GM19395 (cell line): ENCODE data around the gene ANKRD28.
A peak's percentile ranks its signal among the peaks of the same experiment; 100 is the strongest.
"Not testable (repeated sequence)": the region's sequence is repeated elsewhere in the genome, so short reads cannot be mapped to it uniquely, and the experiment has no call there.

Experiments used
- ATAC-seq: cut with Tn5 transposase; IDR thresholded peaks from one replicate; pipeline ENCODE4 v1.9.1; 2021; ENCODE audit warnings: mild to moderate bottlenecking, moderate library complexity; ENCODE audit not compliant: unreplicated experiment

Gene ANKRD28

DNA sequence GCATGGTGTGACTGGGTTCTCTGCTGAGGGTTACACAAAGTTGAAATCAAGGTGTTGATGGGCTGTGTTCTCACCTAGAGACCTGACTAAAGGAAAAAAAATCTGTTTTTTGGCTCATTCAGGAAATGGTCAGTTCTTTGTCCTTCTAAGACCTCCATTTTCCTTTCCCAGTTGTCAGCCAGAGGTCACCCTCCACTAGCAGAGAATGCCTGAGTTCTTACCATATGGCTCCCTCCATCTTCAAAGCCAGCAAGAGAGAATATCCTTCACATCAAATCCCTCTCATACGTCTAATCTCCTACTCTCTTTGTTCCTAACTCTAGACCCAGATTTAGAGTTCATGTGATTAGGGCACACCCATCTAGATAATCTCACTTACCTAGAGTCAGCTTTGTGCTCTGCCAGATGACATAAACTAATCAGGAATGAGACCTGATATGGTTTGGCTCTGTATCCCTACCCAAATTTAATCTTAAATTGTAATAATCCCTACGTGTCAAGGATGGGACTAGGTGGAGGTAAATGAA lies 19.4 kb downstream of the ANKRD28 start:
- no peak for ATAC-seq

DNA sequence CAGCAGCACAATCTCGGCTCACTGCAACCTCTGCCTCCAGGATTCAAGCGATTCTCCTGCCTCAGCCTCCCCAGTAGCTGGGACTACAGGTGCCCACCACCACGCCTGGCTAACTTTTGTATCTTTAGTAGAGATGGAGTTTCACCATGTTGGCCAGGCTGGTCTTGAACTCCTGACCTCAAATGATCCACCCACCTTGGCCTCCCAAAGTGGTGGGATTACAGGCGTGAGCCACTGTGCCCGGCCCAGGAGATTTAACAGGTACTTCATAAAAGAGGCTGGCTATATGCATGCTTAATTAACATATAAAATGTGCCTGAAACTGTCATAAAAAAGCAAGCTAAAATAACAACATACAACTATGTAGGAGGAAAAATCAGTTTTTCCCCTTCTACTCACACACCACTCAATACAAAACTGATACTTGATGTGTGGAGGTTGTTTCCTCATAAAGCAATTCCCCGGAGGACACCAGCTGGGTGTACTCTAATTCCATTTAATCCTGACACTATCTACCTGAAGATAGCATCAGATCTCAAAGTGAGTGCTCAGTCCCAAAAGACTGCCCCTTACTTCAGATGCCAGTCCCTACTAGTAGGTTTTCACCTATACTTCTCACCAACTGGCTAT lies 22.7 kb downstream of the ANKRD28 start:
- not testable (repeated sequence) for ATAC-seq

DNA sequence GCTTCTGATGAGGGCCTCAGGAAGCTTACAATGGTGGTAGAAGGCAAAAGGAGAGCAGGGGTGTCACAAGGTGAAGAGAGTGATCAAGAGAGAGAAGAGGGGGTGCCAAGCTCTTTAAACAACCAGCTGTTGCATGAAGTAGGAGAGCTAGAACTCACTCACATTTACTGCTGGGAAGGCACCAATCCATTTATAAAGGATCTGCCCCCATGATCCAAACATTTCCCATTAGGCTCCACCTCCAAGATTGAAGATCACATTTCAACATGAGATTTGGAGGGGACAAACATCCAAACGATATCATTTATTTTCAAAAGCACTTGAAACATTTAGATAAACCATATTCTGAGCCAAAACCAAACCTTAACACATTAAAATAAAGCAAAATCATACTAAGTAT lies 26.3 kb downstream of the ANKRD28 start:
- ATAC-seq, result no peak

DNA sequence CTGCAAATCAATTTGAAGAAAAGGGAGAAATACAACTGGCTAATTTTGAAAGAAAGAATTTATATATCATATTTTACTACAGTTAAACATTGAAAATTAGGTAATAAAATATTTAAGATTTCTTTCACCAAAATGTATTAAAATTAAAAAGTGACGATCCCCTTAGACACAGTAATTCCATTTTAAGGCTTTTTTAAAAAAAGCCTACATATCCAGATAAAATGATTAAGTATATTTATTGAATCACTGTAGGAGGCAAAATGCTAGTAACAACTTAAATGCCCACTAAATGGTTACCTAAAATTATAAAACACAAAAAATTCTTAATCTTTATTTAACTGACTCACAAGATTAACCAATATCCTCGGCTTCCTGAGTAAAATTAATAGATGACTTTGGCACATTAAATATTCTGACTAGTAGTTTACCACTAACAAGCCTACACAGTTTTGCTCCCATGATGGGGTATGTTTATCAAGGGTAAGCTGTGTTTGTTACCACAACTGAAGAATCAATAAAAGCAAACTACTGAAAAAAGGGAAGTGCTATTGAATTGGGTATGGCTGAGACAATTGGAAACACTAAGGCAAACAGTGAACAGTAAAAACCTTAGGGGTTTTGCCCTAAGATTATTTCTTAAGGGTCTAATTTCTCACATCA lies 28.4 kb downstream of the ANKRD28 start:
- no peak for ATAC-seq

DNA sequence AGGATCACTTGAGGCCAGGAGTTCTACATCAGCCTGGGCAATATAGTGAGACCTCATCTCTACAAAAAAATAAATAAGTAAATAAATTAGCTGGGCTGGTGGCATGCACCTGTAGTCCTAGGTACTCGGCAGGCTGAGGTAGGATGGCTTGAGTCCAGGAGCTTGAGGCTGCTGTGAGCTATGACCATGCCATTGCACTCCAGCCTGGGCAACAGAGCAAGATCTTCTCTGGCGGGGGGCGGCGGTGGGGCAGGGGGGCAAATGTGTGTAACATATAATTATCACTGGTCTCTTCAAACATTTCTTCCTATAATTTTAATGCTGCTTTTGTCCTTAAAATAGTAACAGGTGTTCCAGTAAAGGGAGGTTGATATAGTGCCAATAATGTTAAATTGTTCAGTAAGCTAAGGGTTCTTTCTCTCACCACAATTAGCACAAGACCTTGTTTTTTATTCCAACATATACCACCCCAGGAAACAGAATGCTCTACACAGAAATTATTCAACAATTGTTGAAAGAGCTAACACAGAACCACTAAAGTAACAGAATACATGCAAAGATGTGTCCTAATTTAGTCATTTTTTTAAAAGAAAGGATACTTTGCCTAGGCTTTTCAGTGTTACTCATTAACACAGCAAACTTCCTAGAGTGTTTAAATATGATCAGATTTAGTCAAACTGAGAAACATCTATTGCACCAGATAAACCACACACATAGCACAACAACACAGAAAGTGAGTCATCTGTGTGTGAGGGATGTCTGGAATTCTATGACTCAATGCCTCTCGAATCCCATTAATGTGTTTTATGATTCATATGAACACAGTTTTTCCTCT lies 29.1 kb downstream of the ANKRD28 start:
- peak; percentile 90 for ATAC-seq

DNA sequence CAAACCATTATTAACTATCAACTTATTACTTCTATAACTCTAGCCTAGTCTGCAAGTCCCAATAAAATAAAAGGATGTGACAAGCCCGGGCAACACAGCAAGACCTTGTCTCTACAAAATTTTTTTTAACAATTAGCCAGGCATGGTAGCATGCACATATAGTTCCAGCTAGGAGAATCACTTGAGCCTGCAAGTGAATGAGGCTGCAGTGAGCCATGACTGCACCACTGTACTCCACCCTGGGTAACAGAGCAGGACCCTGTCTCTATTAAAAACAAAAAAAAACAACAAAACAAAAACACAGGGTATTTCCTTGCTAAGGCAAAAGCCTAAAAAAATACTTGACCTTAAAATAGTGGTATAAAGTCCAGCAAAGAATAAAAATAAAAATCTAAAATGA lies 31.4 kb downstream of the ANKRD28 start:
- ATAC-seq, result no peak

DNA sequence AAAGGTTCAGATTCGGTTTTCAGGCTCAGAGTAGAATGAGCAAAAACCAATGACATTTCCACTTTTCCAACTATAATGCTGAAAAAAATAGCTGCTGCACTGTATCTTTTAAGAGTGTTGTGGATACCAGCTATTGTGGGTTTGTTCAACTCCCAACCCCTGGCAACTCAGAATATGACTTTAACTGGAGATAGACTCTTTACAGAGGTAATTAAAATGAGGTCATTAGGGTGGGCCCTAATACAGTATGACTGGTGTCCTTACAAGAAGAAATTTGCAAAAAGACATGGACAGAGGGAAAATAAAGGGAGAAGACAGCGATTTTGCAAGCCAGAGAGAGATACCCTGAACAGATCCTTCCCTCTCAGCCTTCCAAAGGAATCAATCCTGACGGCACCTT lies 39.5 kb downstream of the ANKRD28 start:
- no peak for ATAC-seq

DNA sequence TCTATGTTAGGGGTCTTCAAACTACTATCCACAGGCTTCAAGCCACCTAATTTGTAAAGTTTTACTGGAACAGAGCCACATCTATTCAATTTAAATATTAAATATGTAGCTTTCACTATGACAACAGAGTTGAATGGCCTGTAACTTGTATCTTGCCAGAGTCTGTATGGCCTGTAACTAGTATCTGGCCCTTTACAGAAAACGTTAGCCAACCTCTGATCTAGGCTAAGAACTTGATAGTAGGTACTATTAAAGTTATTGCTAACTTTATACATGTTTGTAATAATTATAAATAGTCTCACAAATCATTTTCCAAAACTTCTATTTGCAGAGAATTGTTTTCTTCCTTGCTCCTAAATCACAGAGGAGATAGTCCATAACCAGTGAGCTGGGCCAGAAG lies 40.0 kb downstream of the ANKRD28 start:
- no peak for ATAC-seq

DNA sequence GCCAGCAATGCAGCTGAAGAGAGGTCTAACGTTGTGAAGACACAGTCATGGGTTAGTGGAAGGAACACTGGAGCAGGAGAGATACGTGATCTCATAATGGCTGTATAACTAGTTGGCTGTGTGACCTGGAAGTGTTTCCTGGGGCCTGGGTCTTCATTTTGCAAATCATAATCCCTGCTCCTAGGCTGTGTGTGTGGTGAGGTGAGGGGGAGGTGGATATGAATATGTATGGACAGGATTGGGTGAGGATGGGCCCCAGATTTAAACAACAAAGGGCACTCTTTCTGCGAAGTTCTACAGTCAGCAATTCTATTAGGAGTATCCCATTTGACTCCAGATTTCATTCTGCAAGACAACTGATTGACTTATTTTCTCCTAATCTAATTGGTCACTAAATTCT lies 41.3 kb downstream of the ANKRD28 start:
- ATAC-seq, result no peak

DNA sequence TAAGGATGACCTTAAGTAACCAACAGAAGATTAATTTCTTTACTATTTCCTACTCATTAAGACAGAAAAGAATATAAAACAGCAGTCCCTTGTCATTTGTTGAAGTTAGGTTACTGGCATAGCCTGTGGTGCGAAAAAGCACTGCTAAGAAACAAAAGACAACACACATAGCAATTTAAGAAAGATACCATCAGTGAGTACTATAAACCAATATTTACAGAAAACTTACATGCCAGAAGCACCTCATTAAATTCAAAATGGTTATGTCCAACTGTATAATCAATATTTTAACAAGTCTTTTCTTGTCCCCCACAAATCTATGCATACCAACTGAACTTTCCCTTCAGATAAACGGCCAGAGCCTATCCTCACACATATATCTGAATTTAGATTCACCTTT lies 42.0 kb downstream of the ANKRD28 start:
- ATAC-seq, result no peak

DNA sequence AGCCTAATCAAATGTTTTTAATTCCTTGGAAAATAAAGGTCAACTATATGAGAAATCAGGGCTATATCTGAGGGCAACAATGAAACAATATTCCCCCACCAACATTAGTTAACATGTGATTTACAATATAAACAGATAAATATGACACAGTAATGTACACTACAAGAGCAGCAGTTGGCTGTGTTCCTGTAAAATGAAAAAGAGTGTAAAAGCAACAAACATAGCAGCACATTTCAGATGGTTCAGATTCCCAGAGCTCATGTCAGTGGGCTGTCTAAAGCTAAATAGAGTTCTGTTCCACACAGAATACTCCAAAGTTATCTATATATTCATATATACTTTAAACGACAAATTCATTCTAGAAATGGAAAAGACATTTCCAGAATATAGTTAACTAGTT lies 42.6 kb downstream of the ANKRD28 start:
- no peak for ATAC-seq

DNA sequence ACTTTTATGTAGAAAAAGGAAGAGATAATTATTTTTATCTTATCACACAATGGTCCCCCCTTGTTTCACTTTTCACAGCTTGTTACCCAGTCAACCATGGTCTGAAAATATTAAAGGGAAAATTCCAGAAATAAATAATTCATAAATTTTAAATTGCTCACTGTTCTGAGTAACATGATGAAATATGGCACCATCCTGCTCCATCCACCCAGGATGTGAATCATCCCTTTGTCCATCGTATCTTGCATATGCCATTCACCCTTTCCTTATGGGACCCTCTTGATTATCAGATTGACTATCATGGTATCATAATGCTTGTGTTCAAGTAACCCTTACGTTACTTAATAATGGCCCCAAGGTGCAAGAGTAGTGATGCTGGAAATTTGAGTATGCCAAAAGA lies 43.7 kb downstream of the ANKRD28 start:
- no peak for ATAC-seq

DNA sequence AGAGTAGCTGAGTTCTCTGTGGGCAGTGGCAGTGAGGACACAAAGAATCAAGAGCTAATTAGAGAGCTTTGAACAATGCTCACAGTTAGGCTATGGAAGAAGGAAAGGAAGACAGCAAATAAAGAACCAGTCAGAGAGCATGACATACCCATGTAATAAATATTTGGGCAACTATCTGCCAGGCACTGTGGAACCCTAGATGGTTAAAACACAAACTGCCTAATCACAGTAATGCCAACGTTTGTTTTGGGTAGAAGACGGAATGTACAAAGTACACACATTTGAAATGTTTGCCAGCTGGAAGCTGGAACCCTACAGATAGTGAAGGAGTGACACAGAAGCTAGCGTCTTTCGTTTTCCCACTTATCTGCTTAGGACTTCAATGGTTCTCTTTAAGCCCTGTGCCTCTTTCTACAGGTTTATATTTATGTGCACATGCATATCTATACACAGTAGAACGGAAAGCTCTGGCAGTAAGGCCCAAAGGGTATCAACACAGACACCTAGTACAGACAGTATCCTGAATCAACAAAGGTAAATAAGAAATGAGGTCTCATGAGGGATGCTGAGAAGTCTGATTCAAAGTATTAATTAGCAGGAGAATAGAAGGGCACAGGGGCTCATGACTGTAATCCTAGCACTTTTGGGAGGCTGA lies 44.6 kb downstream of the ANKRD28 start:
- no peak for ATAC-seq

DNA sequence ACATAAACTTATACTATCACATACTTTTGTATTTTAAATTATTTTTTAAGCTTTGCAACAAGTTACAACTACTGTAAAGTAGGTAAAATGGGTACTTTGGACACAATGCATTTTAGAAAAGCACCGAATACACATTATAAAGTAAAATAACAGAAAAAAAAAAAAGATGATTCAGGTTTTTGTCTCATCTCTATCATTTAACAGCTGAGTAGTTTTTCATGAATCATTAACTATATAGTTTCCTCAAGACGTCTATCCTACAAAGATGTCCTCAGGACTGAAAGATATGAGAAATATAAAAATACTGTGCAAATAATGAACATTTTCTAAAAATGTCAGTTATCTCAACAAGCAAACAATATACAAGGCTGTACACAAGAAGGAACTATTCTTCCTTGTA lies 46.9 kb downstream of the ANKRD28 start:
- no peak for ATAC-seq

DNA sequence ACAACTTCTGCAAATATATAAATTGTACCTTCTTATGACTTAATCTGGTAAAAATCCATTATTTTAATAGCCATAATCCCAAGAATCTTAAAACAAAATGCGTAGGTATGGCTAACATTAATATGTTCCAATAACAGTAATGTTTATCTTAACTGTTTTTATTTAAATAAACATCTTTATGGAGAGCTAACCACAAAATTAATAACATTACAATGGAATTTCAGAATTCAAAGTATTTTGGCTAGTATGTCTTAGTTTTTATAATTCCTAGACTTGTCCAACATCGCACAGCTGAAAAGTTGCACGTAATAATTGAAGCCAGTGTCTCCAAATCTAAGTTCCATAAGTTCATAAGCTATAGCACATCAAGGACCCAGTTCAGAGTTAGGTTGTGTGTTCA lies 47.6 kb downstream of the ANKRD28 start:
- no peak for ATAC-seq

DNA sequence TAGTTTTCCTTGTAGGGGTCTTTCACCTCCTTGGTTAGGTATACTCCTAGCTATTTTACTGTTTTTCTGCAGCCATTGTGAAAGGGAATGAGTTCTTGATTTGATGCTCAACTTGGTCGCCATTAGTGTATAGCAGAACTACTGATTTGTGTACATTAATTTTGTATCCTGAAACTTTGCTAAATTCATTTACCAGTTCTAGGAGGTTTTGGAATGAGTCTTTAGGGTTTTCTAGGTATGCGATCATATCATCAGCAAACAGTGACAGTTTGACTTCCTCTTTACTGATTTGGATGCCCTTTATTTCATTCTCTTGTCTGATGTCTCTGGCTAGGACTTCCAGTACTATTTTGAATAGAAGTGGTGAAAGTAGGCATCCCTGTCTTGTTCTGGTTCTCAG lies 51.9 kb downstream of the ANKRD28 start:
- not testable (repeated sequence) for ATAC-seq

DNA sequence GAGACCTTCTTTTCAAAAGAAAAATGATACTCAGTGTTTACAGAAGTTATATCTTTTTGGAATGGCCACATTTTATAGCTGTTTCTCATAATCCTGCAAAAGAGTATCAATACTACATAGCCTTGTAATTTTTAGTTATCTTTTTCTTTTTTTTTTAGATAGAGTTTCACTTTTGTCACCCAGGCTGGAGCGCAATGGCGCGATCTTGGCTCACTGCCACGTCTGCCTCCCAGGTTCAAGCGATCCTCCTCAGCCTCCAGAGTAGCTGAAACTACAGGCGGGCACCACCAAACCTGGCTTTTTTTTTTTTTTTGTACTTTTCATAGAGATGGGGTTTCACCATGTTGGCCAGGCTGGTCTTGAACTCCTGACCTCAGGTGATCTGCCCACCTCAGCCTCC lies 53.6 kb downstream of the ANKRD28 start:
- no peak for ATAC-seq

DNA sequence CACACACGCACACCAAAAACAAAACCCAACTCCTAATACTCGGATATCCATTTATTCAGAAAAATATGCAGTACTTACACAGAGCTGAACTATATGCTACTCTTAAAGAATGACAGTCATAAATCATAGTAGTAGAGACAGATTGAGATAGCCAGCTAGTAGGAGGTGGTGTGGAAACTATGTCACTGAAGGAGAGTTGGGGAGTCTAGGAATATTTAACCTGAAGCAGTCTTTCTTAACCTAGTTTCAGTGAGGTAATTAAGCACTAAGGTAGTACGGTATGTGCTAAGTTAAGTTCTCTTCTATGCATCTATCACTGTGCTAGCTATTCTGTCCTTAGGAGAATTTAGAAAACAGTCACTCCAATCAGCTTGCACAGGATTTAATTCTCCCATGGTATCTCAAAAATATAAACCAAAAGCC lies 54.2 kb downstream of the ANKRD28 start:
- ATAC-seq, result no peak

DNA sequence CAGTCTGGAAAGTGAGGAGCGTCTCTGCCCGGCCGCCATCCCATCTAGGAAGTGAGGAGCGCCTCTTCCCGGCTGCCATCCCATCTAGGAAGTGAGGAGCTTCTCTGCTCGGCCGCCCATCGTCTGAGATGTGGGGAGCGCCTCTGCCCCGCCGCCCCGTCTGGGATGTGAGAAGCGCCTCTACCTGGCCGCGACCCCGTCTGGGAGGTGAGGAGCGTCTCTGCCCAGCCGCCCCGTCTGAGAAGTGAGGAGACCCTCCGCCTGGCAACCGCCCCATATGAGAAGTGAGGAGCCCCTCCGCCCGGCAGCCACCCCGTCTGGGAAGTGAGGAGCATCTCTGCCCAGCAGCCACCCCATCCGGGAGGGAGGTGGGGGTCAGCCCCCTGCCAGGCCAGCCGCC lies 55.5 kb downstream of the ANKRD28 start:
- ATAC-seq, result not testable (repeated sequence)

DNA sequence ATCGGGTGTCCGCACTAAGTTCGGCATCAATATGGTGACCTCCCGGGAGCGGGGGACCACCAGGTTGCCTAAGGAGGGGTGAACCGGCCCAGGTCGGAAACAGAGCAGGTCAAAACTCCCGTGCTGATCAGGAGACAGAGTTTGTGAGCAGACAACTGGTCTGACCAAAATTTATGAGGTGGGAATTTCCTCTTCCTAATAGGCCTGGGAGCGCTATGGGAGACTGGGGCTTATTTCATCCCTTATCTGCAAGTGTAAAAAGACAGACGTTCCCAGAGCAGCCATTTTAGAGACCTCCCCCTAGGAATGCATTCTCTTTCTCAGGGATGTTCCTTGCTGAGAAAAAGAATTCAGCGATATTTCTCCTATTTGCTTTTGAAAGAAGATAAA lies 59.2 kb downstream of the ANKRD28 start:
- not testable (repeated sequence) for ATAC-seq

DNA sequence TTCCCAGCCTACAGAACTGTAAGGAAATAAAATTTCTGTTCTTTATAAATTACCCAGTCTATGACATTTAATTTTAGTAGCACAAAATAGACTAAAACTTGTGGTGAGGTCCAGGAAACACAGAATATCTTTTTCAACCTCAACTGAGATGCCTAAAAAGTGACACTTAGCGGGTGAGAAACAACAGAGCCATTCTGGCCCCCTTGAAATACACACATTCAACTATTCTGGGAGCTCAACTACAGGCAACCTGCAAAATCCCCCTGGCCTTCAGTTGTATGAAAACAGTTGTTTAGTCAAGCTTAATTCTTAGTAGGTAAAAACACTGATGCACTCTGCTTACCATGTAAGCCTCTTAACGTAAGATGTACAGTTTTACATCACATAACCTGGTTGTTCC lies 66.8 kb downstream of the ANKRD28 start:
- ATAC-seq, result no peak
